NOMO-1 treated with DMSO at 0.1 percent for 48 hours (cell line): ENCODE data around the gene NEXMIF.
"Not testable (repeated sequence)": the region's sequence is repeated elsewhere in the genome, so short reads cannot be mapped to it uniquely, and the experiment has no call there.

Source experiments
- DNase-seq: peaks from one replicate; lab custom pipeline; 2025; ENCODE audit not compliant: unreplicated experiment; lab: John Stamatoyannopoulos, UW

Gene NEXMIF

DNA sequence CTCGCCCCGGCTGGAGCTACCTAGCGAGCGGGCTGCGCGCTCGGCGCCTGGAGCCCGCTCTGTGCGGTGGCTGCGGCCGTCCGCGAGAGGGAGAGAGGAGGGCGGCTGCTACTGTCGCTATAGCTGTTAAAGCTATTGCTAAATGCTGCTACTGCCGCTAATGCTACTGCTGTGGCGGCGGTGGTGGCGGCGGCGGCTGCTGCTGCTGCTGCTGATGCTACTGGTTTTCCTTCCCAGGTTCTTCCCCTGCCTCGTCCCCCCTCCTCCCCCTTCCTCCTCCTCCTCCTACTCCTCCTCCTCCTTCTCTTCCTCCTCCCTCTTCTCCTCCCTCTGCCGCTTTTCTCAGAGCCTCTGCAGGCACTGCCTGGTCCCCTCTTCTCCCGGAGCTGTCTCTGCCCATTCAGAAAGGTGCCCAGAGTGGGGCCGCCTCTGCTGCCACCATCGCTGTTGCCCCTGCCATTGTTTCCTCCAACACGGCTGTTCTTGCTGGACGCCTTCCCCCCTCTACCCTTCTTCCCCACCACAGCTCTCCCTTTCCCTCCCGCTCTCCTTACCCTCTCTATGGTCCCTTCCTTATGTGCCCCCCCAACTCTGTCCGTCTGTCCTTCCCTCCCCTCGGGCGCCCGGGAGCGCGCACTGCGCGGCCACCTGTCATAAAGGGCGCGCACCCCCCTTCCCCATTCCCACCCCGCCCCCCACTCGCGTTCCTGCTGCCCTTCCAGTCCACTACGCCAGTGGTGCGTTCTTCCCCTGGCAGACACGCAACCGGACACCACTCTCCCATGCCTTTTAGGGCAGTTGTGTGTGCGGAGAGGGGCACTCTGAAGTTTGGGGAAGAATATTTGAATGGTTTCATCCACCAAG, at the start of gene NEXMIF:
NEXMIF (minus strand) TSS at position 228 of the 864 bp plus-strand sequence.
- no peak for DNase-seq

- DNase-seq: not testable (repeated sequence)
Measured at GRCh38 chrX:74961962-74962361, 36.7 kb upstream of the NEXMIF start.

GRCh38 chrX:74949717-74950116, 24.5 kb upstream of the NEXMIF start:
- no peak for DNase-seq

- DNase-seq: no peak
Measured at GRCh38 chrX:74940414-74940813, 15.2 kb upstream of the NEXMIF start.

- no peak for DNase-seq
Measured at GRCh38 chrX:74931214-74931613, 6.0 kb upstream of the NEXMIF start.

DNA sequence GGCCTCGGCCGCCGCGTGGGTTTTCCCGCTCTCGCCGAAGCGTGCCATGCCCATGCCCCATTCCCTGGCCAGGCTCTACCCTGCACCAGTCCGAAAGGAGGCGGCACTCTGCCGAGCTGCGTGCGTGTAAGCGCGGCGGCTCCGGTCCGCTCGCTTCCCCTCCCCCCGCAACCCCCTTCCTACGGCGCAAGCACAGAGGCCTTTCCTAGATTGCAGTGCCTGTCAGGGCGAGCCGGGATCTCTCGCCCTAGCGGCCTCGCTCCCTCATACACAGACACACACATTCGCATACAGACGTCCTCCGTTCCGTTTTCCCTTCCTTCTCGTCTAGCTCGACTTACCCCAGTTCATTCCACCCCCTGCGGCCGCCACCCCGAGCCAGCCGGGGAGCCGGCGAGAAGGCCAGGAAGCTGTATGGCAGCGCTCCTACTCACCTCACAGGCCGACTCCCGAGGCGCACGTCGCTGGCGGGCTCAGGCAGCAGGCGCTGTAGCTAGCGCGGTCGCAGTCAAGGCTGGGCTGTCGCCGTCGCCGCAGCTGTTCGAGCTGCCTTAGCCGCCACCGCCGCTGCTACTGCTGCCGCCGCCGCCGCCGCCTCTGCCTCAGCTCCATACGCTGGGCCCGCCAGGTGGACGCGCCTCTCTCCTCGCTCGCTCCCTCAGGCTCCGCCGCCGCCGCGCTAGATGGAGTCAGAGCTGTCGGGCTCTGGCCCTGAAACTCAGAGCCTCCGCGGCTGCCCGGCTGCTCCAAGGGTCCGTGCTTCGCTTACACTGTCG, 615 bp downstream of the NEXMIF start:
- no peak for DNase-seq

DNA sequence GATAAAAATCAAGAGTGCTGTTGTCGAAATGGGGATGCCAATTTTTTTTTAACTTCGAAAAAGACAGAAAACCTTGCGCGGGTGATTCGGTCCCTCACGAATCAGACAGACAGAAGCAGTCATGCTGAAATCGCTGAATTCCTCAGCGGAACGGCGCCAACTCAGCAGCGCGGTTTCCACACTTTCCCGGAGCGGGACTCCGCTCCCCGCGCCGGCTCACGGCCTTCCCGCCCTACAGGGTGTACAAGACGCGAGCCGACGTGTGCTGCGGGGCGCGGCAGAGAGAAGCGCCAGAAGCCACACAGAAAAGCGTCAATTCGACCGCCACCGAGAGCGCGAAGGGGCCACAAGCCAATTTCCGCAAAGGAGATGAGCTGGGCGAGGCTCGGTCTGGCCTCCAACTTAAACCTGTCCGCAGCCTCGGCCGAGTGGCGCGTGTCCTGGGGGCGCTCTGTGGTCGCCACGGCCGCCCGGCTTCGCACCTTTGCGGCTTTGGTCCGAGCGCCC, 1.3 kb downstream of the NEXMIF start:
- no peak for DNase-seq

- DNase-seq: peak; percentile 74
Measured at GRCh38 chrX:74922922-74923543, 2.2 kb downstream of the NEXMIF start.

- DNase-seq: no peak
Measured at GRCh38 chrX:74911494-74911893, 13.8 kb downstream of the NEXMIF start.

GRCh38 chrX:74906417-74906816, 18.8 kb downstream of the NEXMIF start:
- no peak for DNase-seq

GRCh38 chrX:74902806-74903205, 22.4 kb downstream of the NEXMIF start:
- no peak for DNase-seq

DNA sequence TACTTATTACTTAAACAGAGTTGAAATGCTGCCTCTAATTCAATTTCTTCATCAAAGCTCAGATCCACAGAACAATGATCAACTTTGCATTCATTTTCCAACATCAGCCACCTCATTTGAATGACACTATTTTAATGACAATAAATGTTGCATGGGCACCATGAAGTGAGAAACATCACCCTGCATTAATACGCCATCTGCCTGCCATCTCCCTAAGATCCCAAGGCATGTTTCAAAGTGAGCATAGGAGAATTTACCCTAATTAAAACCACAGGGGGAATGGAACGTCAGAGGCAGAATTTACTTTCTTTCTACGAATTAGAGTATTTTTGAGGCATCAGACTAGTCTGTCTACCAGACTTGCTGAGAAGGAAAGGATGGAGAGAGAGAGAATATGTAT, 32.7 kb downstream of the NEXMIF start:
- no peak for DNase-seq

- DNase-seq: no peak
Measured at GRCh38 chrX:74890676-74891430, 34.4 kb downstream of the NEXMIF start.

- not testable (repeated sequence) for DNase-seq
Measured at GRCh38 chrX:74882383-74882782, 42.9 kb downstream of the NEXMIF start.

GRCh38 chrX:74865725-74866124, 59.5 kb downstream of the NEXMIF start:
- no peak for DNase-seq

GRCh38 chrX:74853255-74853654, 72.0 kb downstream of the NEXMIF start:
- no peak for DNase-seq

GRCh38 chrX:74835566-74835965, 89.7 kb downstream of the NEXMIF start:
- DNase-seq: no peak

DNA sequence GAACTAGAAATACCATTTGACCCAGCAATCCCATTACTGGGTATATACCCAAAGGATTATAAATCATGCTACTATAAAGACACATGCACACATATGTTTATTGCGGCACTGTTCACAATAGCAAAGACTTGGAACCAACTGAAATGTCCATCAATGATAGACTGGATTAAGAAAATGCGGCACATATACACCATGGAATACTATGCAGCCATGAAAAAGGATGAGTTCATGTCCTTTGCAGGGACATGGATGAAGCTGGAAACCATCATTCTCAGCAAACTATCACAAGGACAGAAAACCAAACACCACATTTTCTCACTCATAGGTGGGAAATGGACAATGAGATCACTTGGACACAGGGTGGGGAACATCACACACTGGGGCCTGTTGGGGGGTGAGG, 105.5 kb downstream of the NEXMIF start:
- DNase-seq: not testable (repeated sequence)

DNA sequence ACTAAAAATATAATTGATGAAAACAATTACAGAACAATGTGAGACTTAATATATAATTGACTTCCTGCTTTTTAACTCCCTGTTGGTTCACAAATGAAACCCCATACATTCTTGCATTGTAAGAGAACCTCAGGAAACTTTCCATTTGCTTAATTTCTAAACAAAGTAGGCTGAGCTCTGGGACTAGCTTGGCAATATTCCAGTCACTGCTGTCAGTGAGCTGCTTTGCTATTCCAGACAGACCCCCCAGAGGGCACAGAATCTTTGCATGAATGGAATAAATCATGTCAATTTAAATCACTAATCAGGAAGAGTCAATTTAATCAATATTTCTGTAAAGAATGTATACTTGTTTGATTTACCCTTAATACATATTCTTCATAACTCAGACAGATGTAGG, 110.6 kb downstream of the NEXMIF start:
- no peak for DNase-seq

DNA sequence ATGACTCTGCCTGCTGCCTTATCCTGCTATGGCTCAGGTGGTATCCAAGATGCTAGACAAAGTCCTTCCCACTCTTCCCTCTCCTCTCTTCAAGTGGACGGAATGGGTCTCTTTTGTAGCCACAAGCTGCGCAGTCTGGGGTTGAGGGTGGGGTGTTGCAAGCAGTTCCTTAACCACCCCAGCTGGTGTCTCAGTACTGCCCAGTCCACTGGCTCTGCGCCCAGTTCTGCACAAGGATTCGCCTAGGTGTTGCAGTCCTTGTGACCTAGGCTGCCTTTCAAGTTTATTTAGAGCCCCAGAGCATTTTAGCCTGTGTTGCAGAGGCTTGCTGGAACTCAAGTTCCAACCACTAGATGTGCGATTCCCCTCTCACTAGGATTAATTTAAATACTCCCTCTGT, 120.7 kb downstream of the NEXMIF start:
- DNase-seq: no peak

- DNase-seq: no peak
Measured at GRCh38 chrX:74800062-74800461, 125.2 kb downstream of the NEXMIF start.
